ENCODE data around the gene DHX35.

The DHX35 gene

DNA sequence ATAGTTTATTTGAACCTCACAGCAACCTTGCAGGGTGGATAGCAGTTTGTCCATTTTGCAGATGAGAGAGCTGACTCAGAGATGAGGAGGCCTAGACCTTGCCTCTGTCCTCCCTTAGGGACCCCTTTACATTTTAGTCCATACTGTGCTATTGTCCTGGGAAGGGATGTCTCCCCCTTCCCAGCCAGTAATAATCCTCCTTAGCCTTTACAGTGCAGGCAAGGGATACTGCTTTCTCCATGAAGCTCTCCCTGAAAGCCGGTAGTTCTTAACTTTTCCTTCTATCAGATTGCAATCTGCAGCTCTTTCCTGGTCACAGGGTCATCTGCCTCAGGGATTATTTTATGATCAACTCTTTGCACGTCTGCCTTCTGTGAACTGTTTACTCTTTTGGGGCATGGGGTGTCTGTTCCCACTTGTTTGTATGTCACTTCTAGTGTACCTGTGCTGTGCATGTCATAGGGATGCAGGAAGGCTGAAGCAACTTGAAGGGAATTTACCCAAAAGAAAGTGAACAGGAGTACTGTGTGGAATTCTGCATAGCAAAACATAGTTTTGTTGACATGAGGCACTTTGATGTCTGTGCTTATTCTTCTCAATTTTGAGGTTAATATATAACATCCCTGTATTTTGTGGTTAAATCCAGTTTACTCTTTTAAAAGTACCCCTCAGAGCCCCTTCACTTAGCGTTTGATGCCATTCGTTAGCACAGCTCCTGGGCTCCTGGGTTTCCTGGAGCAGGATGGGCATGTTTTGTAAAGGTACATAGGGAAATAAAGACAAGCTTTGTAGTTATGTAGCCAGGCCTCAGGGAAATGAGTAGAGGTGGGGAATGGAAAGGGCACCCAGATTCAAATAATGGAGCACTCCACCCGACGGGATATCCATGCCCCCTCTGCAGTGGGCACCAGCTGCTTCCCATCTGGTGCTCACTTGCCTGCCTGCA lies 38.1 kb downstream of the DHX35 start:
- Mint-ChIP-seq H3K4me1 (ENCODE audit: low read depth) (peaks cover 5% of the 10 kb centered on the region), H3K27ac (no peak overlapping the region), H3K27me3 (no peaks in the 10 kb centered on the region), H3K9me3 (no peaks in the 10 kb centered on the region), H3K4me3 (no peak overlapping the region), H3K36me3 (ENCODE audit: low read depth) (peaks cover 88% of the 10 kb centered on the region)
- intact Hi-C loops (cut with micrococcal nuclease) = no loop called here

DNA sequence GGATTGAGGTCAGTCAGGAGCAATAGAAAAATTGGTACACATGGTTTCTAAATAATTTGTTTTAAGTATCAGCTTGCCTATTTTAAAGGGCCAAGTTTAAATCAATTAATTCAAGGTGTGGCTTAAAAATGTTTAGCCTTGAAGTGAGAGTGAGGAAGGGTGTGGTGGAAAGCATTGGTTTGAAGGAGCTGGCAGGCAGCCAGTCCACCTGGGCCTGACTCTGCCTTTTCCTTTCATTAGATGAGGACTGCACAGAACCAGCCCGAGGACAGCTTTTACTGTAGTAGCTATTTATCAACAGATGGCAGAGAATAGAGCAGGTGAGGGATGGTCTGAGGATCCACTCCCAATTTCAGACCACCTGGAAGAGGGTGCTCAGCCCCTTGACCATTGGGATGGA lies 42.4 kb downstream of the DHX35 start:
- H3K27me3 Mint-ChIP-seq = no peaks in the 10 kb centered on the region
- H3K4me1 Mint-ChIP-seq (ENCODE audit: low read depth) = peaks cover 12% of the 10 kb centered on the region
- peaks cover 97% of the 10 kb centered on the region for H3K36me3 Mint-ChIP-seq (ENCODE audit: low read depth)
- intact Hi-C loops (cut with micrococcal nuclease) = no loop called here
- no peak overlapping the region for H3K27ac Mint-ChIP-seq
- no peak overlapping the region for H3K4me3 Mint-ChIP-seq
- no peaks in the 10 kb centered on the region for H3K9me3 Mint-ChIP-seq

DNA sequence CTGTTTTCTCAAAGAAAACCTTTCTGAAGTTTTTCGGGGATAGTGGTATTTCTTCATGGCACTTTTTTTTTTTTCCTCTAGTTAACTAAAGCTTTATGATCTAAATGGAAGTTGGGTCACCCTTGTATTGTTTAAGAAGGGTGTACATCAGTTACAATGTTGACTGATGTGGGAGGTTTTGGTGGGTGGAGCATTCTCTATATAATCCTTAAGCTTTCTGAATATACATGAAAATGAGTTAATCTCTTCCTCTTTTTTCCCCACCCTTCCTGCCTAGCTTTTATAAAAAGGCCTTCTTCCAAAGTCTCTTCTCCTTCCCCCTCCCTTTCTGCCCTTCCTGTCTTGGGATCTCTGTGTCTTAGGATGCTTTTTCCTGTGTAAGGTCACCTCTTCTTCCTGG lies 47.2 kb downstream of the DHX35 start:
- Mint-ChIP-seq H3K4me3 (no peak overlapping the region), H3K9me3 (no peaks in the 10 kb centered on the region), H3K36me3 (ENCODE audit: low read depth) (peaks cover 90% of the 10 kb centered on the region), H3K4me1 (ENCODE audit: low read depth) (peaks cover 14% of the 10 kb centered on the region), H3K27me3 (no peaks in the 10 kb centered on the region), H3K27ac (peak overlapping the region; percentile 23)
- intact Hi-C loops (cut with micrococcal nuclease) = no loop called here

DNA sequence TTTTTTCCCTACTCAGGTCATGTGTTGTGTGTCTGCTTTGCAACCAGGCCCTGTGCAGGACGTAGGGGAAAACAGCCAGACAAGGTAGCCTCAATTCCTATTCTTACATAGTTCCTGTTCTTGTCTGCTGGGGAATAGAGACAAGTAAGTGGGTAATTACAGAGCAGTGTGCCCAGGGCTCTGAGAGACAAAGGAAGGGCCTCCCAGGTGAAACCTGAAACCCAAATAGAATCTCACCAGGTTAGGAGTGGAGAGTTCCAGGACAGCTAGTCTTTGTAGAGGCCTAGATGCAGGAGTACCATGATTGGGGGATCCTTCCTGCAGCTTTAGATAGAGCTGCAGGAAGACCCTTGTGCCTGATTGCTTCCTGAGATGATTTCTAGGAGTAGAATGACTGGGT lies 48.4 kb downstream of the DHX35 start:
- Mint-ChIP-seq H3K4me1 (ENCODE audit: low read depth) (peaks cover 14% of the 10 kb centered on the region), H3K4me3 (no peak overlapping the region), H3K36me3 (ENCODE audit: low read depth) (peaks cover 90% of the 10 kb centered on the region), H3K27ac (no peak overlapping the region), H3K27me3 (no peaks in the 10 kb centered on the region), H3K9me3 (no peaks in the 10 kb centered on the region)
- intact Hi-C loops (cut with micrococcal nuclease) = no loop called here

DNA sequence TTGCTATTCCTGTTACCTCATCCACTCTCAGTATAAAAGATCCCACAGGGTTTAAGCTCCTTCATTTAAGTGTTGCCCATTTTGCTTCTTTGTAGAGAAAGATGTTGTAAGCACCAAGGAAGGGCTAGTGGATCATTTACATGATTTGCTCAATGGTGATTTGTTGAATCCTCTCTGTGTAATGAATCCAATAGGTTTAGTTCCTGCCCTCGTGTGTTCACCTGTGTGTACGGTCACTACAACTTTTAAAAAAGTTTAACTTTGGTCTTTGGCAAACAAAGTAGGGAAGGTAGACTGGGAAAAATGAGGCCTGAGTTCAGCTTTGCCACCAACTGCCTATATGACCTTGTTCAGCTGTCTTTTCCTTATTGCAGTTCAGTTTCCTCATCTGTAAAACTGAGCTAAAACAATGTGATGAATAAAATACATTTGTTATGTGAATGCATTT lies 51.5 kb downstream of the DHX35 start:
- Mint-ChIP-seq H3K27ac (no peak overlapping the region), H3K36me3 (ENCODE audit: low read depth) (peaks cover 84% of the 10 kb centered on the region), H3K4me1 (ENCODE audit: low read depth) (peaks cover 18% of the 10 kb centered on the region), H3K4me3 (no peak overlapping the region), H3K9me3 (no peaks in the 10 kb centered on the region), H3K27me3 (no peaks in the 10 kb centered on the region)
- intact Hi-C loops (cut with micrococcal nuclease) = no loop called here

DNA sequence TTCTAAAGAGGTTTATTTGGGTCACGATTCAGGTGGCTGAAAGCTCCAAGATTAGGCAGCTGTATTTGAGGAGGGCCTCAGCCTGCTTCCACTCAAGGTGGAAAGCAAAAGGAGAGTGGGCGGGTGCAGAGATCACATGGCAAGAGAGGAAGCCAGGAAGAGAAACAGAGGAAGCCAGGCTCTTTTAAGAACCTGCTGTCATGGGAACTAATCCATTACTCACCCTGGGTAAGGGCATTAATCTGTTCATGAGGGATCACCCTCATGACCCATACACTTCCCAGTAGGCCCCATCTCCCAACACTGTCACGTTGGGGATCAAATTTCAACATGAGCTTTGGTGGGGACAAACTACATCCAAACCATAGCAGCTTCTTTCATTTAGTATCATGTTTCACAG lies 53.9 kb downstream of the DHX35 start:
- H3K4me1 Mint-ChIP-seq (ENCODE audit: low read depth) = peaks cover 7% of the 10 kb centered on the region

DNA sequence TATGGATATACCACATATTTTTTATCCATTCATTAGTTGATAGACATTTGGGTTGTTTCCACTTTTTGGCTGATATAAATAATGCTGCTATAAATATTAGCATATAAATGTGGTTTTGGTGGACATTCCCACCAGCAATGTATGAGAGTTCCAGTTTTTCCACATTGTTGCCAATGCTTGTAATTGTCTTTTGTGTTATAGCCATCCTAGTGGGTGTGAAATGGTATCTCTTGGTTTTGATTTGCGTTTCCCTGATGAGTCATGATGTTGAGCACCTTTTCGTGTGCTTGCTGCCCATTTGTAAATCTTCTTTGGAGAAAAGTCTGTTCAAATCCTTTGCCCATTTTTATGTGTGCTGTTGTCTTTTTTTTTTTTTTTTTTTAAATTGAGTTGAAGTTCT lies 54.4 kb downstream of the DHX35 start:
- Mint-ChIP-seq H3K9me3 (no peaks in the 10 kb centered on the region), H3K27ac (no peak overlapping the region), H3K4me3 (no peak overlapping the region), H3K4me1 (ENCODE audit: low read depth) (peaks cover 7% of the 10 kb centered on the region), H3K36me3 (ENCODE audit: low read depth) (peaks cover 89% of the 10 kb centered on the region), H3K27me3 (no peaks in the 10 kb centered on the region)
- intact Hi-C loops (cut with micrococcal nuclease) = no loop called here

More for the DNA sequence above, 53.9 kb downstream of the DHX35 start:
- no peak overlapping the region for H3K4me3 Mint-ChIP-seq
- no peaks in the 10 kb centered on the region for H3K27me3 Mint-ChIP-seq
- H3K36me3 Mint-ChIP-seq (ENCODE audit: low read depth) = peaks cover 86% of the 10 kb centered on the region
- intact Hi-C loops (cut with micrococcal nuclease) = no loop called here
- no peaks in the 10 kb centered on the region for H3K9me3 Mint-ChIP-seq
- no peak overlapping the region for H3K27ac Mint-ChIP-seq

DNA sequence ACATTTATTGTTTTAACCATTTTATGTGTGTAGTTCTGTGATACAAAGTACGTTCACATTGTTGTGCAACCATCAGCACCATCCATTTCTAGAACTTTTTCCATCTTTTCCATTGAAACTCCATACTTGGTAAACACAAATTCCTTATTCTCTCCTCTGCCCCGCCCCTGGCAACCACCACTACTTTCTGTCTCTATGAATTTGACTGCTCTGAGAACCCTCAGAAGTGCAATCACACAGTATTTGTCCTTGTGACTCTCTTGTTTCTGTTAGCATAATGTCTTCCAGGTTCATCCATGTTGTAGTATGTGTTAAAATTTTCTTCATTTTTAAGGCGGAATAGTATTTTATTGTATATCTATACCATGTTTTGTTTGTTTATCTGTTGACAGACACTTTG lies 56.9 kb downstream of the DHX35 start:
- Mint-ChIP-seq H3K36me3 (ENCODE audit: low read depth) (peaks cover 93% of the 10 kb centered on the region), H3K4me1 (ENCODE audit: low read depth) (peaks cover 7% of the 10 kb centered on the region), H3K9me3 (no peaks in the 10 kb centered on the region), H3K27ac (no peak overlapping the region), H3K4me3 (no peak overlapping the region), H3K27me3 (no peaks in the 10 kb centered on the region)
- intact Hi-C loops (cut with micrococcal nuclease) = no loop called here

DNA sequence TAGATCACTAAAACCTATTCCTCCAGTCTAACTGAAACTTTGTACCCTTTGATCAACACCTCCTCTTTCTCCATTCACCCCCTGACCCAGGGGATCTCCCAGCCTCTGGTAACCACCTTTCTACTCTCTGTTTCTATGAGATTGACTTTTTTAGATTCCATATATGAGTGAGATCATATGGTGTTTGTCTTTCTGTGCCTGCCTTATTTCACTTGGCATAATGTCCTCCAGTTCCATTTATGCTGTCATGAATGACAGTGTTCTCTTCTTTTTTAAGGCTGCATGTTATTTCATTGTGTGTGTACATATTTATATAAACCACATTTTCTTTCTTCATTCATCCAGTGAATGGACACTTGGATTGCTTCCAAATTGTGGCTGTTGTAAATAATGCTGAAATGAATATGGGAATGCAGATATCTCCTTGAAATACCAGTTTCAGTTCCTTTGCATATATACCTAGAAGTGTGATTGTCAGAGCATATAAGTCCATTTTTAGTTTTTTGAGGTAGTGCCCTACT lies 57.7 kb downstream of the DHX35 start:
- no peak overlapping the region for H3K4me3 Mint-ChIP-seq
- H3K9me3 Mint-ChIP-seq = no peaks in the 10 kb centered on the region
- H3K4me1 Mint-ChIP-seq (ENCODE audit: low read depth) = peaks cover 7% of the 10 kb centered on the region
- no peak overlapping the region for H3K27ac Mint-ChIP-seq
- intact Hi-C loops (cut with micrococcal nuclease) = no loop called here
- no peaks in the 10 kb centered on the region for H3K27me3 Mint-ChIP-seq
- H3K36me3 Mint-ChIP-seq (ENCODE audit: low read depth) = peaks cover 89% of the 10 kb centered on the region

DNA sequence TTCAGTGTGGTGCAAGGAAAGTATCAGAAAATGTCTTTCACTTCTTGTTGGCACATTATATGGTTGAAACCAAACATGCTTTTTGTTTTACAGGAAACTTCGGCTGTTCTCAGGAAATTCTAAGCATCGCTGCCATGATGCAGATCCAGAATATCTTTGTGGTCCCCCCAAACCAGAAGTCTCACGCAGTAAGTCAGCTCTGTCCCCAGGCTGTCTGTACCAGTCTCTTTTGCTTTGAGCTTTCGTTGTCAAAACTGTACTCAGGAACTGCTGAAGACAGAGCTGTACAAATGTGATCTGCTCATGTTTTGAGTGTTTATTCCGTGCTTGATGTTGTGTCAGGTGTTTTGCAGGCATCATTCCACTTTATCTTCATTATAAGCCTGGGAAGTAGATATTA lies 59.6 kb downstream of the DHX35 start:
- H3K4me1 Mint-ChIP-seq (ENCODE audit: low read depth) = no peaks in the 10 kb centered on the region
- no peak overlapping the region for H3K4me3 Mint-ChIP-seq
- no peaks in the 10 kb centered on the region for H3K27me3 Mint-ChIP-seq
- intact Hi-C loops (cut with micrococcal nuclease) = no loop called here
- H3K36me3 Mint-ChIP-seq (ENCODE audit: low read depth) = peaks cover 94% of the 10 kb centered on the region
- H3K9me3 Mint-ChIP-seq = no peaks in the 10 kb centered on the region
- H3K27ac Mint-ChIP-seq = no peak overlapping the region

DNA sequence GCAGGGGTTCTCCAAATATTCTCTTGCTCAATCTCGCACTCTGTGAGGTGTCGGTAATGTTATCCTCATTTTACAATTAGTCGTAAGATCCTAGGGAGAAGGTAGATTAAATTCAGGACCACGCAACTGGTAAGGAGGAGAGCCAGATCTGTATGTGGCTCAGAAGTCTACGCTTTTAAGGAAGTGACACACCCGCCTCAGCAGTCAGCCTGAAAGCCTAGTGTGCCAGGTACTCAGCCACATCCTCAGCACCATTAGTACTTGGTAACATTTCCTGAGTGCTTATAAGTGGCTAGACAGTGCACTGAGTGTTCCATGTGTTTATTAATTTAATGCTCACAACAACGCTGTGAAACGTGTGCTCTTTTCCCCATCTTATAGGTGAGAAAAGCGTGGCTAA lies 63.7 kb downstream of the DHX35 start:
- intact Hi-C loops (cut with micrococcal nuclease) = no loop called here

DNA sequence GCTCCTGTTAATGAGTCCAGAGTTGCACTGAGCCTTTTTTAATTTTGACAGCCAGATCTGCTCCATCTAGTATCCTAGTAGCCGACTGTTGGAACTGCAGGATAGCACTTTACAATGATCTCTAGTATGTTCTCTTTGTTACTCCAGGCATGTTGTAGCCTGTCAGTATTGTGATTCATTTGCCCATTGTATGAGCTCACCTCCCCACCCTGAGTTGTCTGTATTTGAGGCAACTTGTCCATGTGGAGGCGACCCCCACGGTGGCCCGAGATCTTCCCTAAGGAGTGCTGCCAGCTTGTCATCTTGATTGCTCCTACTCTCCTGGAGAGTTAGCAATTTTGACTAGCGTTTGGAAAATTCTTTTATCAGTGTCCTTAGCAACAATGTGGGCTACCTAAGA lies 67.2 kb downstream of the DHX35 start:
- H3K27ac Mint-ChIP-seq = no peak overlapping the region
- H3K4me1 Mint-ChIP-seq (ENCODE audit: low read depth) = no peaks in the 10 kb centered on the region
- H3K9me3 Mint-ChIP-seq = no peaks in the 10 kb centered on the region
- no peaks in the 10 kb centered on the region for H3K27me3 Mint-ChIP-seq
- intact Hi-C loops (cut with micrococcal nuclease) = no loop called here
- H3K36me3 Mint-ChIP-seq (ENCODE audit: low read depth) = peaks cover 98% of the 10 kb centered on the region
- no peak overlapping the region for H3K4me3 Mint-ChIP-seq

More for the DNA sequence above, 63.7 kb downstream of the DHX35 start:
- no peak overlapping the region for H3K27ac Mint-ChIP-seq
- no peaks in the 10 kb centered on the region for H3K9me3 Mint-ChIP-seq
- peaks cover 95% of the 10 kb centered on the region for H3K36me3 Mint-ChIP-seq (ENCODE audit: low read depth)
- no peaks in the 10 kb centered on the region for H3K27me3 Mint-ChIP-seq
- H3K4me3 Mint-ChIP-seq = no peak overlapping the region
- no peaks in the 10 kb centered on the region for H3K4me1 Mint-ChIP-seq (ENCODE audit: low read depth)

DNA sequence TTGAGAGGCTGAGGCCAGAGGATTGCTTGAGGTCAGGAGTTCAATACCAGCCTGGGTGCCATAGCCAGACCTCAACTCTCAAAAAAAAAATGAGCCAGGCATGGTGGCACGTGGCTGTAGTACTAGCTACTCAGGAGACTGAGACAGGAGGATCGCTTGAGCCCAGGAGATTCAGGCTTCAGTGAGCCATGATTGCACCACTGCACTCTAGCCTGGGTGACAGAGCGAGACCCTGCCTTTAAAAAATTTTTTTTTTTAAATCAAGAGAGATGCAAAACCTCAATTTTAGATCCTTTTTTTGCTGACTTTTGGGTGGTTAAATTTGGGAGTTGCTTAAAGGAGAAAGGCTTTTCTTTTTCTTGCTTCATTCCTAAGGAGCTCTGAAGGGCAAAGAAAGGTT lies 70.9 kb downstream of the DHX35 start:
- H3K27ac Mint-ChIP-seq = no peak overlapping the region
- intact Hi-C loops (cut with micrococcal nuclease) = no loop called here
- peaks cover 98% of the 10 kb centered on the region for H3K36me3 Mint-ChIP-seq (ENCODE audit: low read depth)
- no peaks in the 10 kb centered on the region for H3K27me3 Mint-ChIP-seq
- no peak overlapping the region for H3K4me3 Mint-ChIP-seq
- H3K4me1 Mint-ChIP-seq (ENCODE audit: low read depth) = no peaks in the 10 kb centered on the region
- H3K9me3 Mint-ChIP-seq = no peaks in the 10 kb centered on the region

DNA sequence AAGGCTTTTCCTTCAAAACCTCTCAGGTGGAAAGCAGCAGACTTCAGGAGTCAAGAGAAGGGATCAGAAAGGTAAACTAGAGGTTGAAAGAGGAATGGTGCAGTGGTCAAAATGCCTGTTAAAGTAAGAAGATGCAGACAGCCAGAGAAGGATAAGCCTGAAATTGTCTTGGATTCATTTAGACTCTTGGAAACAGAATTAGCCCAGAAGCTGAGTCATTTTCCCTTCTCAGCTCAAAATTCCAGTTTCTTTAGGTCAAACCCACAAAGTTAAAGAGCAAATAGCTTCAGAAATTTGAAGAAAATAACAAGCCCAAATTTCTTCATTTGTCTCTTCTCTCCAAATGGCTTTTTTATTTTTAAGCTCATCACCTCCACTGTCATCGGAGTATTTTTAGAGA lies 73.9 kb downstream of the DHX35 start:
- Mint-ChIP-seq H3K4me1 (ENCODE audit: low read depth) (no peaks in the 10 kb centered on the region), H3K27me3 (no peaks in the 10 kb centered on the region), H3K27ac (no peak overlapping the region), H3K9me3 (no peaks in the 10 kb centered on the region), H3K4me3 (no peak overlapping the region), H3K36me3 (ENCODE audit: low read depth) (peaks cover 98% of the 10 kb centered on the region)
- intact Hi-C loops (cut with micrococcal nuclease) = no loop called here
